ENCODE data around the gene ANKRD26.
A peak's percentile ranks its signal among the peaks of the same experiment; 100 is the strongest.
"Not testable (repeated sequence)": the region's sequence is repeated elsewhere in the genome, so short reads cannot be mapped to it uniquely, and the experiment has no call there.

ANKRD26 gene

DNA sequence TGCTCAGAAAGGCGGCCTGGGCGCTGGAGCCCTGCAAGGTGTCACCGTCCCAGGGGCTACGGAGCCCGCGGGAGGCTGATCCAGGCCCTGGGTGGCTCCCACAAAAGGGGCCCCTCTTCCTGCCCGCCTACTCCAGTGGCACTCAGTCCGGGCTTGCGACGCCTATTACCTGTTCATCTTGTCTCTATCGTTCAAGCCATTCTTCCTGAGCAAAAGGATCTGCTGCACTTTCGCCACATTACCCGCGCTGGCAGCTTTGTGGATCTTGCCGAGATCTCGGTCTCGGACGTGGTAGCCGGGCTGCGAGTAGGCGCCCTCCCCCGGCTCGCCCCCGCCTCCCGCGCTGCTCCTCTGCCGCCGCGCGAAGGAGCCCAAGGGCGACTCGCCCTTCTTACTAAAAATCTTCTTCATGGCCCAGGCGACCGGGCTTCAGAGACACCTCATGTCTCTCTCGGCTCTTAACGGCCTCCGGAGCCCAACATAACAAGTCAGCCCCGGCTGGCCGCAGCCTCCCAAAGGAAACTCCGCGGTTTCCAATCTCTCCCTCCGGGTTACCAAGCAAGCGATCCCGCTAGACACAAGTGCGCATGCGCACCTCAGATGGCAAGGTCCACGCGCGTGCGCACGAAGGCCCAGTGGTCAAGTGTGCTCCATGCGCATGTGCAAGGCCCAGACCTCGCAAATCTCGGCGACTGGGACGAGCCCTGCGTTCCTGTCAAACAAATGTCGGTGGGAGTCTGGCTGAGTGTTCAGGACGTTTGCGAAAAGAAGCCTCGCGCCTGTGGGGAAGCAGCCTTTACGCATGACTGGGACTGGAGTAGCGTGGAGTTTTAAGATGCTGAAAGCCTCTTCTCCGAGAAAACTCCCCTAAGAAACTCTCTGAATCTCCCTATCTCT lies at the start of gene ANKRD26:
TSS of gene ANKRD26 (minus strand) at position 579 of the 897 bp plus-strand sequence. CDS start at position 411, 168 bp downstream.
- peak; percentile 96 to 97 for DNase-seq (ENCODE audit: low read depth in 2 of 2)

DNA sequence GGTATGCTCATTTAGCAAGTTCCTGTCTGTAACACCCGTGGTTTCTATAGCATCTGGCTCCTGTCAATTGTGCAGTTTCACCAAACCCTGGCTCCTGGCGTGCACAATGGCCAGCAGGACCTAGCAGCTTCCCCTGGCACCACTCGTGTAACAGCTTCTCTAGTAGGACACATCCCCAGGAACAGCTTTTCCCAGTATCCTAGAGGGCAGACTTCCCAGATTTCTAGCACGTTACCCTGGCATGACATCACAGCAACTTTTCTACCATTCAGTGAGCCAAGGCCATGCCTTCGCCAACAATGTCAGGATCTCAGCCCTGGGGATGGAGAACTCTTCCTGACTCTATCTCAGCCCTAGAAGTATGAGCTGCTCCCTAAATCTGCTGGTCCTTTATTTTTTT lies 47.4 kb upstream of the ANKRD26 start:
- DNase-seq (ENCODE audit: low read depth in 2 of 2) = no peak

DNA sequence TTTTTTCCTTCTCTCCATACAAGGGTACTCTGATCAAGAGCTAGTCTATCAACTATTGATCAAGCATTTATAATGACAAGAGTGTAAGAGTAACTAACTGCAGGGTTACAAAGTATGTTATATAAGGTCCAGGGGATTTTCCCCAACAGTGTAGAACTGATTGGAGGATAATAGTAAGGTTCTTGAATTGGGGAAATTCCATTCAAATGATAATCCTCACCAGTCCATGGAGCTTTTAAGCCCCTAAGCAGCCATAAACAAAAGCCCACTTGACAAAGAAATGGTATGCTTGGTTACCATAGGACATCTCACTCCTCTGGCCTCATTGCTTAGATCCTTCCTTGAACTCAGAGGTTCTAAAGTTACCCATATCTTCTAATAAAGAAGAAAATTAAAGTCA lies 45.6 kb upstream of the ANKRD26 start:
- no peak for DNase-seq (ENCODE audit: low read depth in 2 of 2)

DNA sequence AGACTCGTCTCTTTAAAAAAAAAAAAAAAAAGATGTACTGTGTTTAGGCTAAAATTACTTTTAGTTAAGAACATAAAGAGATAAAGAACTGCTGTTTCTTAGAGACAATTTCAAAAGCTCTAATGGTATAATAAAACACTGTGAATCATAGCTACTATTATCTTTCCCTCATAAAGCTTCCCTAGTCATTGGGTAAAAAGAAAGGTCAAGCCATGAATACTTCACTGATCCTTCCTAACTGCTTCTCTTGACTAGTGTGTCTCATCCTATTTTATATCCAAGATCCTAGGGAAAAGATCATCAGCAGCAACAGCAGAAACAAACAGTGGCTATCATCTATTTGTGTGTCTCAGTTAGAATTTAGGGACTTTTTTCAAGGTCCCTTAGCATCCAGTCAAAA lies 43.4 kb upstream of the ANKRD26 start:
- DNase-seq (ENCODE audit: low read depth in 2 of 2) = no peak

DNA sequence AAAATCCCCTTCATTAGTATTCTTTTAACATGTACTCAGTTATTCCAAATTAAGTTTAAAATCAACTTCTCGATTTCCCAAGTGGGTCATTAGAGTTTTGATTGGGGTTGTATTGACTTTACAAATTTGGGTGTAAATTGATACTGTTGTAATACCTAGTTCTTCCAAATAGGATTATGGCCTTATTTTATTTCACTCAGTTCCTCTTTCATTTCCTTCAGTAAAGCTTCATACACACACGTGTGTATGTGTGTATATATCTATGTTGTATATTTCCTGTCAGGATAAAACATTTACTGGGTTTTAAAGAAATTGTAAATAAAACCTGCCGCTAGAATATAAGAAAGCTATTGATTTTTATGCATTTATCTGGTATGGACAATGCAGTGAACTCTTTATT lies 38.0 kb upstream of the ANKRD26 start:
- DNase-seq (ENCODE audit: low read depth in 2 of 2) = no peak

DNA sequence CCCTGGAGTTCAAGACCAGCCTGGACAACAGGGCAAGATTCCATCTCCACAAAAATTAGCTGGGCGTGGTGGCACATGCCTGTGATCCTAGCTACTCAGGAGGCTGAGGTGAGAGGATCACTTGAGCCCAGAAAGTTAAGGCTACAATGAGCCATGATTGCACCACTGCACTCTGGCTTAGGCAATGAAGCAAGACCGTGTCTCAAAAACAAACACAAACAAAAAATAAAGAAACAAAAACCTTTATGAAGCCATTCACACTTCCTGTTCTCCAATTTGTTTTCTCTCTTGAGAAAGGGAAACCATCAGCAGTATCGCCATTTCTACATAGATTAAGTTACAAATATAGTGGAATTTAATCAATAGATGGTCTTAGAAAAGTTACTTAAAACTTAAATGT lies 34.1 kb upstream of the ANKRD26 start:
- DNase-seq (ENCODE audit: low read depth in 2 of 2) = no peak

DNA sequence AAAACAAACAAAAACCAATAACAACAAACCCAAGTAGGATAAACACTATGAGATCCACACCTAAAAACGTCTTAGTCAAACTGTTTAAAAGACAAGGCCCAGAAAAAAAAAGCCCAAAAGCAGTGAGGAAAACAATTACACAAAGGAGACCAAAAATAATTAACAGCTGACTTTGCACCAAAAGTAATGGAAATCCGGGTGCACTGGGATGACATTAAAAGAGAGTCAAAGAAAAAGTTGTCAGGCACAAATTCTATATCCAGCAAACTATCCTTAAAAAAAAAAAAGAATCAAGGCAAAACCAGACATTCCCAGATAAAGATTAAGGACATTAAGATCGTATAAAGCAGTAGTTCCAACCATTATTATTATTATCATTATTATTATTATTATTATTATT lies 7.9 kb upstream of the ANKRD26 start:
- DNase-seq (ENCODE audit: low read depth in 2 of 2) = no peak

DNA sequence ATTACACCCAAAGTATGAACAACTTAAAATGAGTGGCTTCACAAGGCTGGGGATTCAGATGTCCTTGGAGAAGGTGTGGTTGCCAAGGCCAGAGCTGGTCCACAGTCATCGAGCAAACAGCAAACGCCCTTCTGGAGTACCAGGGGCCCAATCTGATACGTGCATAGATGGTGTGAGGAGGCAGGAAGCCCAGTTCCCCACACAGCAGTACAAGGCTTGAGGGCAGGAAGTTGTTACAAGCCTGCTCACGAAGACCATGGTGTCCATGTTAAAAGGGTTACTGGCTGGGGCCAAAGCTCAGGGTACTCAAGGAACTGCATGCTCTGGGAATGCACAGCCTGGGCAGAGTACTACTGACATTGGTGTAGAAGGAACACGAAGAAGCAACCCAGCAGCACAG lies 4.6 kb upstream of the ANKRD26 start:
- peak in 1 of 2 donors; percentile 3 for DNase-seq (ENCODE audit: low read depth in 2 of 2)

DNA sequence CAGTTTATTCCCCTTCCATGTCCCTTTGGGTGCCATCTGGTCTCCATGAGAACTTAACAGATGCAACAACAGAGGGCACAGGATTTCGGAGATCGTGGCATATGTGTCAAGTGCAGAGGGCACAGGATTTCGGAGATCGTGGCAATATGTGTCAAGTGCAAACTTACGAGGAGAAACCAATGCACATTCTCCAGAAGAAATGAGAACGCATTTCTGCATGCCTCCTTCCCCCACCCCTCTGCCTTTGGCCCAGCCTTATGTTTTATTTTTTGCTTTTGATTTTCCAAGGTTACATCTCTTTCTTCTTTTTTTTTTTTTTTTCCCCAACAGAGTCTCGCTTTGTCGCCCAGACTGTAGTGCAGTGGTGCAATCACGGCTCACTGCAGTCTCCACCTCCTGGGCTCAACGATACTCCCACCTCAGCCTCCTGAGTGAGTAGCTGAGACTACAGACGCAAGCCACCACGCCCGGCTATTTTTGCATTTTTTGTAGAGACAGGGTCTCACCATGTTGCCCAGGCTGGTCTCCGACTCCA lies 586 bp upstream of the ANKRD26 start:
- peak in 1 of 2 donors; percentile 10 for DNase-seq (ENCODE audit: low read depth in 2 of 2)

DNA sequence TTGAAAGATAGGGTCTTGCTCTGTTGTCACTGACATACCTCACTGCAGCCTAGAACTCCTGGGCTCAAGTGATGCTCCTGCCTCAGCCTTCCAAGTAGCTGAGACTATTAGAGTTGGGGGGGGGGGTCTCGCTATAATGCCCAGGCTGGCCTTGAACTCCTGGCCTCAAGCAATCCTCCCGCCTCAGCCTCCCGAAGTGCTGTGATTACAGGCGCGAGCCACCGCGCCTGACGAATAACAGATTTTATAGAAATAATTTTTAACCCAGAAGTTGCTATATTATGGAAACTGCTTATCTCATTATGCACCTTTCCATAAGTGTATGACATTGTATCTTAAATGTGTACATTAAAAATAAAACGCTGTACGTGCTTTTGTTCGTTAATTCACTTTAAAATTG lies 846 bp downstream of the ANKRD26 start:
- no peak for DNase-seq (ENCODE audit: low read depth in 2 of 2)

DNA sequence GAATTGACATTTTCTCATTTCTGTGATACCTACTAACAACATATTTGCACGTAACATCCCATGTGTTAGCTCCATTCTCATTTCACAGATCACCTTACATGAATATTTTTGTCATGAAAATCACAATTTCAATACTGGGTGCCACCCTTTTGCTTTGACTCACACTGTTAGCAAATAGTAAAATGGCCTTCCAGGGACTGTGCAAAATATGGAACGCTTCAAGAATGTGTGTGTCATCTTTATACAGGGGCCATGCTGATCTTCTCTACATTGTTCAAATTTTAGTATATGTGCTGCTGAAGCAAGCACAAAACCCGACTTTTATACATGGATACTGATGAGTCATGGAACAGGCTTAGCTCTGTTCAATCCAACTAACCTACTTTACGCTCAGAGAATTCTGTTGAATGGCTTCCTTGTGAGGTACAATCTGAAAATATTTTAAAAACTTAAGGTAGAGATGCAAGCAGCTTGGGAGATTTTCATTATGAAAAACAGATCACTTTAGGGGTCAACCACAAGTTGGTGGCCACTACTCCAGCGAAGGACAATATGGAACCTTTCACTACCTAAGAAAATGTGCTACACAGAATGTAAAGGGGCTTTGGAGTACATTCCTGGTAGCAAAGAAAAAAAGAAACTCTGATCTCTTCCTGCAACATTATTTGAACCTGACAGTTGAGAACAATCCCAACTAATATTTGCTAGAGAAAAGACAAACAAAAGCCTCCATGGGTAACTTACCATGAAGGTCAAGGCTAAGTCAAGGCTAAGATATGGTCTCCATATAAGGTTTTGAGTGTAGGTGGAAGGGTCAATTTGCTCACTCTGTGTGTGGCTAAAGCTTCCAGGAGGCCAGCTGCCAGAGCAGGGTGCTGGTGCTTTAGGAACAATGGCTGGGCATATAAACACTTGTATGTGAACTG lies 11.9 kb downstream of the ANKRD26 start:
- no peak for DNase-seq (ENCODE audit: low read depth in 2 of 2)

DNA sequence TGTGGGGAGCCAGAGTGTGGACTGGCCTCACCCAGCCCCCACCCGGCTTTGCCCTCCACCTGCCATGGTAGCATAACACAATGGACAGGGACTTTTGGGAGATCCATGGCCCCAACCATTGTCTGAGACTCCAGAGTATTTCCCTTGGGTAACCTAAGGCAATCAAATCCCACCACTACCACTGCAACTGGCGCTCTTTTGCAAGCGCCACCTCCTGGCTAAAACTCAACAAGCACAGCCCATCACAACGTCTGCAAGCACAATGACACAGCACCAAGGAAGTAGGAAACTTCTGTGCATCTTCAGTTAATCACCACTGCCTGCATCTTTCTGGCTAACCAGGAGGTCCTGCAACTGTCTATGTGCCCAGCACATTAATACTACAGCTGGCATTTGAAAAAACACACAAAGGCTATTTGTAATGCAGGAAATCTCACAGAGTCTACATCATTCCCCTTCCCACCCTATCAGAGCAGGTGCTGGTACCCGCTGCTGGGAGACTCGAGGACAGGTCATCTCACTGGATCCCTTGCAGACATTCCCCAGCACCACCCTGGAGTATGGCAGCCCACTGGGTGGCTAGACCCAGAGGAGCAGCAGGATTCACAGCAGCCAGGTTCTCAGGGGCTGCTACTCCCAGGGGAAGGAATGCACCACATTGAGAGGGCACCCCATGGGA lies 27.7 kb downstream of the ANKRD26 start:
- DNase-seq (ENCODE audit: low read depth in 2 of 2) = no peak

DNA sequence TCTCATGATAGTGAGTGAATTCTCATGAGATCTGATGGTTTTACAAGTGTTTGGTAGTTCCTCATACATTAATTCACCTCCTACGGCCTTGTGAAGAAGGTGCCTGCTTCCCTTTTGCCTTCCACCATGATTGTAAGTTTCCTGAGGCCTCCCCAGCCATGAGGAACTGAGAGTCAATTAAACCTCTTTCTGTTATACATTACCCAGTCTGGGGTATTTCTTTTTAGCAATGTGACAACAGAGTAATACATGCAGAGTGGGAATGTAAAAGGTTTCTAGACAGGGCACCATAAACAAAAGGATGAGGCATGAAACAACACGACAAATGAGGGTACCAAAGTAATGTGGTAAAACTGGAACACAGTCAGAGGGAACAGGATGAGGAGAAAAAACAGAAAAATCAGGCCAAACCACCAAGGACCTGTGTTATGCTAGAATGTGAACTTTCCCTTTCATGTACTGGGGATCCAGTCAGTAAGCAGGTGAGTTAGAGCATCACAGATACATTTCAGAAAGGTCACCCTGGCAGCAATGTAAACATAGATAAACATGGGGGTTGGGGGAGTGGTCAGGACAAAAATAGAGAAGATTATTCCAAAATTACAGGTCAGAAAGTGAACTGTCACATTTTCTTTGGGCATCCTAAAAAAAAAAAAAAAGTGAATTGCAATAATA lies 31.9 kb downstream of the ANKRD26 start:
- DNase-seq (ENCODE audit: low read depth in 2 of 2) = no peak

DNA sequence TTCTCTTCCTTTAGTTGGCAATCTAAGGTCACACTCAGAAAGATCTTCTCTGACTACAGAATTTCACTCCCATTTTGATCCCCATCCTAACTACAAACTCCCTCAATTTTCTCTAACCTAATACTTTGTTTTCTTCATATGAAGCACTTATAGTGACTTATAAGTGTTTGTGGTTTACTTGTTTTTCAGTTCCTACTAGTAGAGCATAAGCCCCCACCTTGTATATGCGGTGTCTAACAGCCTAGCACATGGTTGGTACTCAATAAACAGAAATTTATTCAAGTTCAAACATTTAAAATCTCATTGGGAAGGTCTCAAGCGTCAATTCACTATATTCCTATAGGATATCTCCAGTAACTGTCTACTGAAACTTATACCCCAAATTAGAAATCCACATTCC lies 35.2 kb downstream of the ANKRD26 start:
- DNase-seq (ENCODE audit: low read depth in 2 of 2) = no peak

DNA sequence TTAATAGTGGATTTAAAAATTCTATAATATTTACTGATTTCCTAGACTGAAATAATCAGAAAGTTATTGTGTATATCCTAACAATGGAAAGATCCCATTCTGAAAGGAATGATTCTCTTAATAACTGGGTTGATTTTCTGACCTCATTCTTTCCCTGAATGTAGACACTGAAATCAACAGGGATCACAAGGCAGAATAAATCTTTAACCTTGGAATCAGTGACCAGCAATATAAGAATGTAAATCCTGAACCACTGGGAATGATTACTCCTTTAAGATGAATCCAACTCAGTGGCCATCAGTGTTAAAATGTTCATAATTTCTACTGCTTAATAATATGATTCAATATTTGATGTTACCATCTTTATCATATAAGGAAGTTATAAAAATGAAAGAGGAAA lies 47.6 kb downstream of the ANKRD26 start:
- no peak for DNase-seq (ENCODE audit: low read depth in 2 of 2)

DNA sequence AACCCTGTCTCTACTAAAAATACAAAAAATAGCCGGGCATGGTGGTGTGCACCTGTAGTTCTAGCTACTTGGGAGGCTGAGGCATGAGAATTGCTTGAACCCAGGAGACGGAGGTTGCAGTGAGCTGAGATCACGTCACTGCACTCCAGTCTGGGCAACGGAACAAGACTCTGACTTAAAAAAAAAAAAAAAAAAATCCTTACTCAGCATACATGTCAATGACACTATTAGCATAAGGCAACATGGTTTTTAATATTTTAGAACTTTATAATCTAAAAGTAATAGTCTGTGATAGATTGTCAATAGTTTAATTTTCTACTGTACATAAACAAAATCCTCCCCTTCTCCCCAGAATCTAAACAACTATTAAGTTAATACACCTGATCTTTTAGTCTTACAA lies 55.0 kb downstream of the ANKRD26 start:
- not testable (repeated sequence) for DNase-seq (ENCODE audit: low read depth in 2 of 2)

DNA sequence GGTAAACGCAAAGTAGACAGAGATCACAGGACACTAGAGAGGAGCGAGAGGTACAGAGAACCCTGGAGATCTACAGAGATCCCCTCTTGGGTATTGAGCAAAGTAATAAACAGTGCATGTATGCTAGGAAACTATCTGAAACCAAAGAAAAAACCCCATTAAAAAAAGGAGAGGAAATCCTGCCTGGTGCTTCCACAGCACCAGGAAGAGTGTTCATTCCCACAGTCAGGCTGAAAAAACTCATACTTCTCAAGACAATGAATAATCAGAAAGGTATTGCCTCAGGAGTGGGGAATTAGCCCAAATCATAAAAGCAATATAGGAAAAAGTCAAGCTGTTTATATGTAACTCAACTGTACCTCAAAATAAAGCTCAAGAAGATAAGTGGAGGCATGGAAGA lies 59.1 kb downstream of the ANKRD26 start:
- DNase-seq (ENCODE audit: low read depth in 2 of 2) = no peak

DNA sequence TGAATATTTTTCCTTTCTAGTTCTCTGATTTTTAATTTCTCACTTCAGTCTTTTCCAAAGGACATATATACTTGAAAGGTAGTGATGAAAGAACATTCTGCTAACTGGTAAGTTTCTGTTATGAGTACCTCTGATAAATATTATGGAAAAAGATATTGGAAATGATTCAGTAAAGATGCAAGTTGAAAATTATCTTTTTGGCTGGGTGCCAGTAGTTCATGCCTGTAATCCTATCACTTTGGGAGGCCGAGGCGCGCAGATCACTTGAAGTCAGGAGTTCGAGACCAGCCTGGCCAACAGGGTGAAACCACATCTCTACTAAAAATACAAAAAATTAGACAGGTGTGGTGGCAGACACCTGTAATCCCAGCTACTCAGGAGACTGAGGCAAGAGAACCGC lies 62.1 kb downstream of the ANKRD26 start:
- no peak for DNase-seq (ENCODE audit: low read depth in 2 of 2)

DNA sequence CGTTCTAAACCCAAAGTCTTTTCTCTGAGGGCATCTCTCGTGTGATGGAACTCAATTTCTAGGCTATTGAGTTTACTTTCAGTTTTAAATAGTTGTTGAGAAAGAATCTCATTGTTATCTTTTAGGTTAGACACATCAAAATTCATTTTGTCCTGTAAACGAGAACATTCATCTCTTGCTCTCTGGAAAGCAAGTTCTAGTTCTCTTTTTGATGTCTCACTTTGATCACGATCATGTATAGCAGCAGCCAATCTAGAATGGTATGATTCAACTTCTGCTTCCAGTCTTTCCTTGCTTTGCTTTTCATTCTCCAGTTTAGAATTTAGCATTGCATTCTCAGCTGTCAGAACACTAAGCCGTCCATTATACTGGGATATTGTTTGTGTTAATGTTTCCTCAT lies 65.1 kb downstream of the ANKRD26 start:
- no peak for DNase-seq (ENCODE audit: low read depth in 2 of 2)

DNA sequence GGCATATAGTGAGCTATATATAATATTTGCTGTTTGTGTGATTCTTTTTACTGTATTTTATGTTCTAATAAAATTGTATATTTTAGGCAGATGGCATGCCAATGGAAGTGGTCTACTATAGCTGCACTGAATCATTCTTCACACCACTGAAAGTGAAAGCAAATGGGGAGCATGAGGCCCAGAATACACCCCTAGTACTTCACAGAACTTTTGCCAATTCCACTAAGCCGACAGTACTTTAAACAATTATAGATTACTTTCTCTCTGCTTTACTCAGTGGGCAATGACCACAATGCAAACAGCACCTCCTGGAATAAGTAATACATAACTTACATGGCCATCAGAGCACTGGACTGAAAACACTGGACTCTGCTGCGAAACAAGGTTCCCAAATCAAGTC lies 70.2 kb downstream of the ANKRD26 start:
- DNase-seq (ENCODE audit: low read depth in 2 of 2) = no peak

DNA sequence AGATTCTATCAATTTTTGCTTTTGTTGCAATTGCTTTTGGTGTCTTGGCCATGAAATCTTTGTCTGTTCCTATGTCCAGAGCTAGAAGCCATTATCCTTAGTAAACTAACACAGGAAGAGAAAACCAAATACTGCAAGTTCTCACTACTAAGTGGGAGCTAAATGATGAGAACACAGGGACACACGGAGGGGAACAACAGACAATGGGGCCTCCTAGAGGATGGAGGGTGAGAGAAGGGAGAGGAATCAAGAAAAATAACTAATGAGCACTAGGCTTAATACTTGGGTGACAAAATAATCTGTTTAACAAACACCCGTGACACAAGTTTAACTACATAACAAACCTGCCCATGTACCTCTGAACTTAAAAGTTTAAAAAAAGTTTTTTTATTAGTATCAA lies 78.2 kb downstream of the ANKRD26 start:
- DNase-seq (ENCODE audit: low read depth in 2 of 2) = no peak
